ENCODE measurements around the gene UBAP1.
"Not testable (repeated sequence)": the region's sequence is repeated elsewhere in the genome, so short reads cannot be mapped to it uniquely, and the experiment has no call there.

UBAP1 gene

DNA sequence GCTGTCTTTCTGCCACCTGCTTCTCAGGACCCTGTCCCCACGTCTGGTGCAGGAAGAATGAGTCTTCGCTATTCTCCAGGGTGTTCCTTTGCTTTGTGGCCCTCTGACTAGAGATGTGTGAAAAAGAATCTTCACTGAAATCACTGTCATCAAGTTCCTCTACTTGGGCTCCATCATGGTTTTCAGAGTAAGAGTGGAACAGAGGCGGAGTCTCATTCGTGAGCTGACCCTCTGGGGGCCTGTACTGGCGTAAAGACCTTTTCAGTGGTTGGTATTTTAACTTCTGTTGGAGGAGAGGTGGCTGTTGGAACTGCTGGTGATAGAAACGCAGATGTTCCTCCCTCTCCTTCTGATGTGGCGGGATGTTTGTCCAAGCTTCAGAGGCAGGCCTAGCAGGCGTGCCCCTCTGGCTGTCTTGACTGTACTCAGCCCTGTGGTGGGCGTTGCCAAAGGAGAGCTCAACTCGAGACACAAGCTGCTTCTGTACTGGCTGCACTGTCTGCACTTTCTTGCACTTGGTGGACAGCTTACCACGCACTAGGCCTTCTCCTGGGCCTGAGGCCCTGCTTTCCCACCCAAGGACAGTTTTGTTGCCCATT lies 78.2 kb downstream of the UBAP1 start:
- H3K36me3 ChIP-seq (ENCODE audit: control insufficient read depth, insufficient read depth, low read length) = no peaks in the 10 kb centered on the region
- H3K4me1 ChIP-seq (ENCODE audit: control insufficient read depth, insufficient read depth, low read length) = peaks cover 31% of the 10 kb centered on the region
- H3K27me3 ChIP-seq (ENCODE audit: control insufficient read depth, insufficient read depth, low read length) = no peaks in the 10 kb centered on the region
- H3K4me3 ChIP-seq (ENCODE audit: low read length) = no peak overlapping the region
- H3K9ac ChIP-seq (ENCODE audit: low read length) = no peak overlapping the region
- H3K27ac ChIP-seq (ENCODE audit: low read depth, low read length) = no peak overlapping the region

DNA sequence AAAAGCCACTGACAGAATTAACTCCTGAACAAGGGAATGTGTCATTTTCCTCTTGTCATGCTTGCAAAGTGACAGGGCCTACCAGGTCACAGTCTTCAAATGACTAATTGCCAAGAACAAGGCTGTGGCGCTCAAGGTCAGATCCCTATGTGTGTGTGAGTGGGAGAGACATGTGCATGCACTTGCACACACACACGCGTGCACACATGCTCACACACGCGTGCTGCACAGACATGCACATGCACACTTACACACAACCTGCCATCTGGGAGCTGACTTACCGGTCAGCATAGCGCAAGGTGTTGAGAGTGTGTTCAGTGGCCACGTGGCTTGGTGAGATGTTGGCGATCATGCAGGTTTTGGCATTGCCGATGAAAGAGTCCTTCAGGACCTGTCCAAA lies 80.5 kb downstream of the UBAP1 start:
- Histone ChIP-seq H3K36me3 (ENCODE audit: control insufficient read depth, insufficient read depth, low read length) (no peaks in the 10 kb centered on the region), H3K27me3 (ENCODE audit: control insufficient read depth, insufficient read depth, low read length) (no peaks in the 10 kb centered on the region), H3K9ac (ENCODE audit: low read length) (no peak overlapping the region), H3K4me1 (ENCODE audit: control insufficient read depth, insufficient read depth, low read length) (peaks cover 14% of the 10 kb centered on the region), H3K4me3 (ENCODE audit: low read length) (no peak overlapping the region), H3K27ac (ENCODE audit: low read depth, low read length) (no peak overlapping the region)

DNA sequence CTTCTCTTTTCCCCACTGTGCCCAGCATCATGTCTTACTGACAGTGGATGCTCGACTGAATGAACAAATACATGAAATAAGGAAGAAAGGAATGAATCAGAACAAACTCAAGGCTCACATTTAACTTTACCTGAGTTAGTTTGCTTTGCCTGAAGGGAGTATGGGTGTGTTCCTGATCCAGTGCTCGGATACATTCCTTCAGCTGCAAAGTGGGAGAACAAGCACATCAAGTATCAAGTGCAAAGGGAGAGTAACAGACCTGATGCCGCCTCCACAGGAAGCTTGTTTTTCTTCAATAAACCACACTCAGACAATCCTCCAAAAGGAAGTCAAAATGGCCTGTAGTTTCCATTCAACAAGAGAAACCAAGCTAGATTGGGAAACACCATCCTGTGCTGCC lies 84.1 kb downstream of the UBAP1 start:
- H3K9ac ChIP-seq (ENCODE audit: low read length) = no peak overlapping the region
- no peak overlapping the region for H3K27ac ChIP-seq (ENCODE audit: low read depth, low read length)
- H3K4me1 ChIP-seq (ENCODE audit: control insufficient read depth, insufficient read depth, low read length) = no peaks in the 10 kb centered on the region
- H3K36me3 ChIP-seq (ENCODE audit: control insufficient read depth, insufficient read depth, low read length) = no peaks in the 10 kb centered on the region
- H3K27me3 ChIP-seq (ENCODE audit: control insufficient read depth, insufficient read depth, low read length) = no peaks in the 10 kb centered on the region
- H3K4me3 ChIP-seq (ENCODE audit: low read length) = no peak overlapping the region

DNA sequence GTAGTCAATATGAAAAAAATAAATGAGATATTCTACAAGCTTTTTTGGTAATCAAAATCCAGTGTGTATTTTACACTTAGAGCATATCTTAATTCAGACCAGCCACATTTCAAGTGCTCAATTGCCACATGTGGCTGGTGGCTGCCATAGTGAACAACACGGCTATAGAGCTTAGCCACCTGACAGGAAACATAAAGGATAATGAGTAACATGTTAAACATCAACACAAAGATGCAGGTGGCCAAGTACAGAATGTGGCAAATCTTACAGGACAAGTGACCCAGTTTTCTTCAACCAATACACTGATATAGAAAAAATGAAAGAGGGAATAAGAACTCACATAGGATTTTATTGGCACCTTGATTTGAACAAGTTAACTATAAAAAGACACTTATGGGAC lies 88.8 kb downstream of the UBAP1 start:
- H3K36me3 ChIP-seq (ENCODE audit: control insufficient read depth, insufficient read depth, low read length) = no peaks in the 10 kb centered on the region
- no peaks in the 10 kb centered on the region for H3K27me3 ChIP-seq (ENCODE audit: control insufficient read depth, insufficient read depth, low read length)
- H3K27ac ChIP-seq (ENCODE audit: low read depth, low read length) = no peak overlapping the region
- H3K4me3 ChIP-seq (ENCODE audit: low read length) = no peak overlapping the region
- no peaks in the 10 kb centered on the region for H3K4me1 ChIP-seq (ENCODE audit: control insufficient read depth, insufficient read depth, low read length)
- H3K9ac ChIP-seq (ENCODE audit: low read length) = no peak overlapping the region

DNA sequence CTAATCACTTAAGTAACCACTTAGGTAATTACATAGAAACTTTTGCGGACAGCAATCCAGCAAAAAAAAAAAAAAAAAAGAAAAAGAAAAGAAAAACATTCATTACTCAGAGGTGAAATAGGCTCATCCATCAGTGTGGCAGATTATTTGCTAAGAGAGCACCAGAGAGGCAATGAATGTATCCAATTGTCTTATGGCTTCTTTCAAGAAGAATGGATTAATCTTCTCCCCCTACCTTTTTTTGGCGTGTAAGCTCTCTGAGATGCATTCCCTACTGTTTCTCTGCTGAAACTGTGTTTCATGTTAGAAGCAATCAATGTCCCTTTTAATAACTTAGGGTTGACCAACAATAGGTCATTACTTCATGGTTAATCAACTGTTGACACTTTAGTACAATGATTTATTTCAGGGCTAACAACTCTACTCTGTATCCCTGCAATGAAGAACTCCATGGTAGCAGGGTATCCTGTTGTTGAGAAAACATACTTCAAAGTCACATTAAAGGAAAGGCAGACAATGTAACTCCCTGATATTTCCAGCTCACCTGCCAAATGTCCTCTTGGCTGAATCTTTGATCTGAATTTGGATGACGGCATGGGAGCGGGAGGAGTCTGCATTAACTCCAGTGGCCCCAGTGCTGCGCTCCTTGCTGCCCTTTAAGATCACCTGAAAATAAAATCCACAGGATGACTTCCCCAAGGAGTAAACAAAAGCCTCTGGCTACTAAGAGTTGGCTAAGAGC lies 92.6 kb downstream of the UBAP1 start:
- Histone ChIP-seq H3K4me1 (ENCODE audit: control insufficient read depth, insufficient read depth, low read length) (no peaks in the 10 kb centered on the region), H3K27ac (ENCODE audit: low read depth, low read length) (no peak overlapping the region), H3K4me3 (ENCODE audit: low read length) (no peak overlapping the region), H3K36me3 (ENCODE audit: control insufficient read depth, insufficient read depth, low read length) (no peaks in the 10 kb centered on the region), H3K27me3 (ENCODE audit: control insufficient read depth, insufficient read depth, low read length) (no peaks in the 10 kb centered on the region), H3K9ac (ENCODE audit: low read length) (no peak overlapping the region)

DNA sequence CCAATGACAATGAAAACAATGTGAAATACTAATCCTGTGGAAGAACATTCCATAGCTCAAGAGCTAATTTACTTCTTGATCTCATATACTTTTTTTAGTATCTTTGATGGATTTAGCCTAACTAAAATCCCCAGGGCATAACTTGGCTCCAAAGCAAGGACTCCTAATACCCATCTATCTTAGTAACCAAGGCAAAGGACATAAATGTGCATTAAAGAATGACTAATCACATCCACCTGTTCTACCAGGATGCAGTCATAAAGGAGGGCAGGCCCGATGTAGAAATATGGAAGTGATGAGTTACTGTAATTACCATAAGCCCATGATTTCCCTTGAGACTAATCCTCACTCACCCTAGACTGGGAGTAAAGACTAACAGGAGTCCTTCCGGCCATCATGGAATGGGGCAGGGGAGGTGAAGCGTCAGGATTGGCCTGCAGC lies 93.3 kb downstream of the UBAP1 start:
- no peak overlapping the region for H3K27ac ChIP-seq (ENCODE audit: low read depth, low read length)
- H3K27me3 ChIP-seq (ENCODE audit: control insufficient read depth, insufficient read depth, low read length) = no peaks in the 10 kb centered on the region
- H3K9ac ChIP-seq (ENCODE audit: low read length) = no peak overlapping the region
- H3K36me3 ChIP-seq (ENCODE audit: control insufficient read depth, insufficient read depth, low read length) = no peaks in the 10 kb centered on the region
- no peaks in the 10 kb centered on the region for H3K4me1 ChIP-seq (ENCODE audit: control insufficient read depth, insufficient read depth, low read length)
- no peak overlapping the region for H3K4me3 ChIP-seq (ENCODE audit: low read length)

DNA sequence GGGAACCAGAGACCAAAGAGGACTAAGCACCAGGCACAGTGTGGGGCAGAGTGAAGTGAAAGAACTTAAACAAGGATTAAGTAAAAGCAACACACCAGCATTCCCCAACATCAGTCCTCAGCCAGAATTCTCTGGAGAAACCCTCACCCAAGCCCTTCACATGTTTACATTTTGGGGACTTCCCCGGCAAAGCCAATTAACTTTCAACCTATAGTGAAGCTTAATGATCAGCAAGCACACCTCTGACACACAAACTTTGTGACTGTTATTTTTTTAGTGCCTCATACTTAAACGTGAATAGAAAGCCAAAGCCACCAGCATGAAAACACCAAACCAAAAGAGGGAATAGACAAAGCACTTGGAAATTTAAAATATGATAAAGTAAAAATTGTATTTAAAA lies 94.7 kb downstream of the UBAP1 start:
- not testable (repeated sequence) for H3K9ac ChIP-seq (ENCODE audit: low read length); H3K36me3 ChIP-seq (ENCODE audit: control insufficient read depth, insufficient read depth, low read length); H3K4me3 ChIP-seq (ENCODE audit: low read length); H3K27me3 ChIP-seq (ENCODE audit: control insufficient read depth, insufficient read depth, low read length); H3K4me1 ChIP-seq (ENCODE audit: control insufficient read depth, insufficient read depth, low read length); H3K27ac ChIP-seq (ENCODE audit: low read depth, low read length)

DNA sequence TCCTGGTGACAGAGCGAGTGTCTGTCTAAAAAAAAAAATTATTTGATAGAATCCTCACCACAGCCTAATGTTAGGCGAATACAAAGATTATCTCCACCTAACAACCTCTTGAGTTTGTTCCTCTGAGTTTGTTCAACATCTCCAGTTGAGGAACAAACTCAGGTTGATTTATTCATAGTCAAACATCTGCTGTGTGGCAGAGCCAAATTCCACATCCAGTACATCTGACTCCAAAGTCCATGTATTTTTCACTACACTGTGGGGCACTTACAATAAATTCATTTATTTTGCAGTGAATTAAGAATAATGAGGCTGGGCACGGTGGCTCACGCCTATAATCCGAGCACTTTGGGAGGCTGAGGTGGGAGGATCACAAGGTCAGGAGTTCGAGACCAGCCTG lies 97.0 kb downstream of the UBAP1 start:
- no peaks in the 10 kb centered on the region for H3K4me1 ChIP-seq (ENCODE audit: control insufficient read depth, insufficient read depth, low read length)
- H3K36me3 ChIP-seq (ENCODE audit: control insufficient read depth, insufficient read depth, low read length) = no peaks in the 10 kb centered on the region
- no peak overlapping the region for H3K9ac ChIP-seq (ENCODE audit: low read length)
- no peaks in the 10 kb centered on the region for H3K27me3 ChIP-seq (ENCODE audit: control insufficient read depth, insufficient read depth, low read length)
- no peak overlapping the region for H3K4me3 ChIP-seq (ENCODE audit: low read length)
- H3K27ac ChIP-seq (ENCODE audit: low read depth, low read length) = no peak overlapping the region

DNA sequence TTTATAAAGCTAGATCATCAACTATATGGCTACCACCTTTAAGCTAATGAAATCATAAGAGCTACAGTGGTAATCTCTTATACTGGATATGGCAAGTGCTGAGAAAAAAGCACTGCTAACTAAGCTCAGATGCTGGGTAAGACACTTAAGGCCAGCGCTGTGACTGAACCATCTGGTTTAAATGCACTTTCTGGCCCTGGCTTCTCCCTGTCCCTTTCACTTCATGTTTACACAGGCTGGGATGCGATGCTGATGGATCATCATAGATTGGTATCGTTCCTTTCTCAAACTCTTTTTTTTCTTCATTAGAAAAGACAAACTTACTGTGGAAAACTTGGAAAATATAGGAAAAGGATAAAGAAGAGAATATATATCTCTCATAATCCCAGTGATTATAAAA lies 97.9 kb downstream of the UBAP1 start:
- no peak overlapping the region for H3K4me3 ChIP-seq (ENCODE audit: low read length)
- H3K36me3 ChIP-seq (ENCODE audit: control insufficient read depth, insufficient read depth, low read length) = no peaks in the 10 kb centered on the region
- no peak overlapping the region for H3K27ac ChIP-seq (ENCODE audit: low read depth, low read length)
- no peaks in the 10 kb centered on the region for H3K4me1 ChIP-seq (ENCODE audit: control insufficient read depth, insufficient read depth, low read length)
- H3K9ac ChIP-seq (ENCODE audit: low read length) = no peak overlapping the region
- H3K27me3 ChIP-seq (ENCODE audit: control insufficient read depth, insufficient read depth, low read length) = no peaks in the 10 kb centered on the region

DNA sequence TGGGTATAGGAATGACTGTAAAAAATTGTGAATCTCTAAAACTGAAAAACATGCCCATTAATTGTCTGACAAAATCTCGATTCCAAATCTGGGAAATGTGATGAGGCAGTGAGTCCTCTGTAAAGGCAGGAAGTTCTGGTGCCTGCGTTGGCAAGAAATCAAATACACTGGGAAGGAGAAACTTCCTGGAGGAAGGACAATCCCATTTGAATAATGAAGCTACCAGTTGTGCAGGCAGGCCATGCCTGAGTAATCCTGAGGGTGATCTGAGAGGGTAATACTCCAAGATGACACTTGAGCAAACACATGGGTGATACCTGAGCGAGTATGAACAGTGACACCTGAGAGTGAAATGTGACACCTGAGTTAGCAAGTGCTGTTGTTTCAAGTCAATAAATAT lies 100.6 kb downstream of the UBAP1 start:
- Histone ChIP-seq H3K36me3 (ENCODE audit: control insufficient read depth, insufficient read depth, low read length) (no peaks in the 10 kb centered on the region), H3K4me3 (ENCODE audit: low read length) (no peak overlapping the region), H3K9ac (ENCODE audit: low read length) (no peak overlapping the region), H3K4me1 (ENCODE audit: control insufficient read depth, insufficient read depth, low read length) (no peaks in the 10 kb centered on the region), H3K27me3 (ENCODE audit: control insufficient read depth, insufficient read depth, low read length) (no peaks in the 10 kb centered on the region), H3K27ac (ENCODE audit: low read depth, low read length) (no peak overlapping the region)

DNA sequence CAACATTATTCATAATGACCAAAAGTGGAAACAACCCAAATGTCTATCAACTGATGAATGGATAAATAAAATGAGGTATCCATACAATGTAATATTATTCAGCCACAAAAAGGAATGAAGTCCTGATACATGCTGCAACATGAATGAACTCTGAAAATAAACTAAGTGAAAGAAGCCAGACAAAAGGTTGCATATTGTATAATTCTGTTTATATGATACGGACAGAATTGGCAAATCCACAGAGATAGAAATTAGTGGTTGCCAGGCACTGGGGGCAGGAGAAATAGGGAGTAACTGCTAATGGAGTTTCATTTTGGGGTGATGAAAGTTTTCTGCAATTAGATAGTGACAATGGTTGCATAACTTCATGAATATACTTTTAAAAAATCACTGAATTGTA lies 103.3 kb downstream of the UBAP1 start:
- no peaks in the 10 kb centered on the region for H3K27me3 ChIP-seq (ENCODE audit: control insufficient read depth, insufficient read depth, low read length)
- no peak overlapping the region for H3K27ac ChIP-seq (ENCODE audit: low read depth, low read length)
- no peaks in the 10 kb centered on the region for H3K36me3 ChIP-seq (ENCODE audit: control insufficient read depth, insufficient read depth, low read length)
- no peak overlapping the region for H3K4me3 ChIP-seq (ENCODE audit: low read length)
- no peaks in the 10 kb centered on the region for H3K4me1 ChIP-seq (ENCODE audit: control insufficient read depth, insufficient read depth, low read length)
- H3K9ac ChIP-seq (ENCODE audit: low read length) = no peak overlapping the region

DNA sequence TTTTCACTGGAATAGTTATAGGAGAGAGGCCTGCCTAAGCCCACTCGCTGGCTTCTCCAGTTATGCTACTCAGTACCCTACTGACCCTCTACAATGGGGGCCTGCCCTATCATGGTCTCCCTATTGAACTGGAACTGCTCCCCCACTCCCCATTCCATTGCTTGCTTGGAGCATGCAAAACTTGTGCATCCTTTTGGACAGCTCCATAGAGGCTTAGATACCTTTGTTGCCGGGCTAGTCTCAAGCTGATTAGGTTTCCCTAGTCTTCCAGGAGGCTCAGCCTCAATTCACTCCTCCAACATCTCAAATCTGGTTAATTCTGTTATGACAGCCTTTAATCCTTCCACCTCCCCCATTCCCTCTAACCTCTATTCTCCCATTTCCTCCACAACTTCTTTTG lies 110.3 kb downstream of the UBAP1 start:
- Histone ChIP-seq H3K4me3 (ENCODE audit: low read length) (no peak overlapping the region), H3K9ac (ENCODE audit: low read length) (no peak overlapping the region), H3K27me3 (ENCODE audit: control insufficient read depth, insufficient read depth, low read length) (no peaks in the 10 kb centered on the region), H3K36me3 (ENCODE audit: control insufficient read depth, insufficient read depth, low read length) (no peaks in the 10 kb centered on the region), H3K4me1 (ENCODE audit: control insufficient read depth, insufficient read depth, low read length) (no peaks in the 10 kb centered on the region), H3K27ac (ENCODE audit: low read depth, low read length) (no peak overlapping the region)

DNA sequence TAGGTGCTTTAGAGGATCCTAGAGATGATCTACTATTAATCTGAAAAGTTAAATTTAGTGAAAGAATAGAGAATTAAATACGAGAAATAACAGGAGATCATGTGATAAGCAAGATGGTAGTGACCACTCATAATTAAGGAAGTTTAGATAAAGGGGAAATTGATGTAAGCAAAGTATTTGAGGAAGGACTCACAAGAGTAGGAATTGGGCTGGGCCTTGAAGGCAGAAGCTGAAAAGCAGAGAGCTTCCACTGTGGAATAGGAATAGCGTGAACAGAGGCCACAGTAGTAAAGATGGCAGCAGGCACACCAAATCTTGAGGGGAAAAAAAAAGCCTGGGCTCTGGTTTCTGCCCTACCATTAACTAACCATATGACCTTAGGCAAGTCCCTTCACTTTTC lies 112.2 kb downstream of the UBAP1 start:
- Histone ChIP-seq H3K27me3 (ENCODE audit: control insufficient read depth, insufficient read depth, low read length) (no peaks in the 10 kb centered on the region), H3K9ac (ENCODE audit: low read length) (no peak overlapping the region), H3K4me3 (ENCODE audit: low read length) (no peak overlapping the region)

More for the DNA sequence above, 112.2 kb downstream of the UBAP1 start:
- Histone ChIP-seq H3K27ac (ENCODE audit: low read depth, low read length) (no peak overlapping the region), H3K36me3 (ENCODE audit: control insufficient read depth, insufficient read depth, low read length) (no peaks in the 10 kb centered on the region), H3K4me1 (ENCODE audit: control insufficient read depth, insufficient read depth, low read length) (no peaks in the 10 kb centered on the region)
